Endometrial microvascular endothelial cells (primary cell): ENCODE measurements around the gene RAB31. TPM values are rescaled to one million over a fixed set of nuclear protein-coding genes. Genes with fewer than 3 reads are reported as not detected.
"Not testable (repeated sequence)": the region's sequence is repeated elsewhere in the genome, so short reads cannot be mapped to it uniquely, and the experiment has no call there.

Experiments used
- in situ Hi-C: cut with HindIII; loops from 2 replicates; pipeline ENCODE4 v1.10.0; 2017; ENCODE audit warnings: low sequenced_read_pairs, low pct_unique_long_range_greater_than_20kb; ENCODE audit errors: inconsistent ontology term
- total RNA-seq: library from RNA; depleted of rRNA; stranded (reverse); fragments of >200 nt; gene quantifications from one replicate; pipeline ENCODE4 v1.2.3, GENCODE V29; 2015; ENCODE audit errors: inconsistent ontology term

The RAB31 gene, protein sequence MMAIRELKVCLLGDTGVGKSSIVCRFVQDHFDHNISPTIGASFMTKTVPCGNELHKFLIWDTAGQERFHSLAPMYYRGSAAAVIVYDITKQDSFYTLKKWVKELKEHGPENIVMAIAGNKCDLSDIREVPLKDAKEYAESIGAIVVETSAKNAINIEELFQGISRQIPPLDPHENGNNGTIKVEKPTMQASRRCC
- total RNA-seq, result 17.2 TPM

DNA sequence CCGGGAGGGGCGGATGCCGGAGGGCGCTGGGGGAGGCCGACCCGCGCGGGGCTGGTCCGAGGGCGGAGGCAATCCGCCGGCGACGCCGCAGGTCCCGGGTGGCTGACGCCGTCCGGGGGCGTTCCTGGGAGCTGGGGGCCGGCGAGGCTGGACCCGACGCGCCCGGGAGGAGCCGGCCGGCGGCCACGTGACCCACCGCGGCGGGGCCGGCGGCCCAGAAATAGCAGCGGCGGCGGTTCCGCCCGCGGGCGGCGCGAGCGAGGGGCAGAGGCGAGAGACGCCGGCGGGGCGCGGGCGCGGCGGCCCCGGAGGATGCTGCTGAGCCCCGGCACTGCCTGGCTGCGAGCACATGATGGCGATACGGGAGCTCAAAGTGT, at the start of gene RAB31:
Gene RAB31, plus strand, starts transcription at position 245 of the 377 bp plus-strand sequence. Its CDS starts 105 bp downstream, at position 350.
- in situ Hi-C loops, result no loop called here

DNA sequence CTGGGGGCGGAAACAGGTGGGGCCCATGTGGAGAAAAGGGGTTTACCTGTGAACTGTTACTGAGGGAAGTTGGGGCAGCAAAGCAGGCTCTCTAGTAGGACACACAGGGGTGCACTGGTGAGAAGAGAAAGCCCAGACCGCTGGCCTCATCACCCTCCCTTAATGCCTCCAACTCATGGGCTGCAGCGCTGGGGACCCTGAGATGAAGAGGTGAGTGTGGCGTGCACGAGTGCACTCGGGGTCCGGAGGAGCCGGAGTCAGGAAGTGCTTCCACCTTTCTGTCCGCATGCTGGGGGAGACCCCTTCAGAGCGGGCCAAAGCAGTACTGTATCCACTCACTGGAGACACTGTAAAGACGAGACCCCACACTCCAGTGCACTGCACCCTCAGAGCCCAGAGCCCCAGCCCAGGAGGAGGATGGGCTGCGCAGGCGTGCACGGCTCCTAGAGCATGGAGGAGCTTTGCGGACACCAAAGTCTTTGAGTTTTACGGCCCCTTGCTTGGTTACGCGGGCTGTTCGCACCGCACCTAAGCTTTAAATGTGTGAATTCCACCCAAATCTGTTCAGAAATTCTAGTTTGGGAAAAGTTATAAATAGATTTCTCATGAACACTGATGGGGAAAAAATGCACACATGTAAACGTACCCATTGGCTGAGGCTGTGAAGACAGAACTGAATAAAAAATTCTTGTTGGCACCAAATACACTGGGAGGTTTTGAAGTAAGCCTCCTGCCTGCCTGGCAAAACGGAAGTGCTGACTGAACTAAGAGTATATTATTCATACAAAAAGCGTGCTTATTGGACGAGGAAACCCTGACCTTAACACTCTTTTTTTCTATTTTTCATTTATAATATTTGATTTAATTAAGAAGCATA, 48.4 kb upstream of the RAB31 start:
- in situ Hi-C loops, result no loop called here

DNA sequence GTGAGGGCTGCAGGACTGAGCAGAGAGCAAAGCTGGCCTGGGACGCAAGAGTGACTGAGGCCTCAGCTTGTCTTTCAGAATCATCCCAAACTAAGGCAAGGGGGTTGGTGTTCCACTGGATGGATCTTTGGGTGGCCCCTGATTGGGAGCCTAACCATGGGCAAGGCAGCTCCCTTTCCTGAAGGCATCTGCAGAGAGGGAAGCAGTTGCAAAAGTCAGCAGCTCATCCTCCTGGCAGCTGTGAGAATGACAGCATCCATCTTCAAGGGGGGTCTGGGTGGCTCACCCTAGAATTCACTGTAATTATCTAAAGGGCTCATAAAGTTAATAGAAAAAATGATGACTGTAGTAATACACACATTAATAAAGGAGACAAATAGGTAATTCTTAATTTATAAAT, 46.5 kb upstream of the RAB31 start:
- in situ Hi-C loops, result no loop called here

DNA sequence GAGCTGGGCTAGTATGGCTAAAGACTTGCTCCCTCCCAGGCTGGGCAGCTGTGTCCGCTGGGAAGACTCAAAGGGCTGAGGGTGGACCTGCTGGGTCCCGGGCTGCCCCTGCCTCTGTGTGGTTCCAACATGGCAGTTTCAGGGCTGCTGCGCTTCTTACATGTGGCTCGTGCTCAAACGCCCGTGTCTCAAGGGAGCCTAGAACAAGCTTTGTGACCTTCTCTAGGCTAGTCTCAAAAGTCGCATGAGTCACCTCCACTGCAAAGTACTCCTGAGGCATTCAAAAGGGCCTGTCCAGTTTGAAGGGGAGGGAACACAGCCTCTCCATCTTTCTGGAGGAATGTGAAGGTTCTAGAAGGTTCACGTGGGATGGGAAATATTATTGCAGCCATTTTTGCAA, 44.7 kb upstream of the RAB31 start:
- in situ Hi-C loops, result no loop called here

DNA sequence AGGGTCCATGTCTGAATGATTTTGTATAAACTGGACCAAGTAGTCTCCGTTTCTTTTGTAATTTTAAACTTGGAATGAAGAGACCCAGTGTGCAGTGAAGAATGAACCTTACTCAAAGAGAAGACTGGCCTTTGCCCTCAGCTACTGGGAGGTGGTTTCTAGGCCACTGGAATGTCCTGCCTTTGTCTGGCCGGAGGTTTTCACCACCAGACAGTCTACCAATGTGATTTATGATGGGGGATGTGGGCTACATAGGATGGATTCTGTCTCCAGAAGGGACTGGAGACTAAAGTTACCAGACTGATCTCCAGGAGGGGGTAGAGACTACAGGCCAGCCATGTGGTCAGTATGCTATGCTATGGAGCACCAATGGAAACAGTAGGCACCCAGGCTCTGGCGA, 42.8 kb upstream of the RAB31 start:
- in situ Hi-C loops, result no loop called here

DNA sequence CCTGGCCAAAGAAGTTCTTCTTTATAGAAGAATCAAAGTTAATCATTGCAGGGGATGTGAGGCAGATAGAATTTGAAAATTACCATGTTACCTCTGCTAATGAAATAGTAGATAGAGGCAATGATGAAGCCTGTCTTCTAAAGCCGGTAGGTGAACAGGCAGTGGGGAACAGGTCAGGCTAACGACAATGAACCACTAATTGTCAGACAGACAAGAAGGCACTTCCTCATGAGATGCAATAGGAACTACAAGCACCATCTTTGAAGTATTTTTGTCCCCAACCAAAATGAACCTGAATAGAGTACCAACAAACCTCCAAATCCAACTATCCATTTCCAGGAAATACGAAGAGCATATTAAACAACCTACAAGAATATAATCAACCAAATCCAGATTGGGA, 41.6 kb upstream of the RAB31 start:
- in situ Hi-C loops, result no loop called here

DNA sequence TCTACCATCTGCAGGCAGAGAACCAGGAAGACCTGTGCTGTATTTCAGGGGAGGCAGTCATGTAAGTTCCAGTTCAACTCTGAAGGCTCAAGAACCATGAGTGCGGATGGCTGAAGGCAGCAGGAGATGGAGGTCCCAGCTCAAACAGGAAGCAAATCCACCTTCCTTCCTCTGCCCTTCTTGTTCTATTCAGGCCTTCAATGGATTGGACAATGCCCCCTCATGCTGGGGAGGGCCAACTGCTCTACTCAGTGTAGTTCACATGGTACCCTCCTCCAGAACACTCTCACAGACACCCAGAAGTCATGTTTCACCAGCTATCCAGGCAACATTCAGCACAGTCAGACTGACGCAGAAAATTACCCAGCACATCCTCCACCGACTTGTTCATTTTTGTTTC, 39.1 kb upstream of the RAB31 start:
- in situ Hi-C loops, result no loop called here

DNA sequence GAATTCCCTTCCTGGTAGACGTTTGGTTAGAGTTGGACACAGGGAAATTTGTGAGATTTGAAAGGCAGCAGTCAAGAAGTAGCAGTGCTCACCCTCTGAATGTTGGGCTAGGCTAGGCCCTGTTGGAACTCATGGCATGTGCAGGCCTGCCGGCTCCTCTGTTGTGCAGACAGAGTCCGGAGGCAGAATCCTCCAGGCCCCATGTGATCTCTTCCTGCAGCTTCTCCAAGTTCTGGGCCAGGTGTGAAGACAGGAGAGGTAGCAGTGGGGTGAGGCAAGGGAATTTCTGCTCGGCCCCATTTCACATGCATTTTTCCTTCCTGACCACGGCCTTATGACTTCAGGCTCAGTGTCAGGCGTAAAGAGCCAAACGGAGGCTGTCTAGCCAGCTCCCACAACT, 36.9 kb upstream of the RAB31 start:
- in situ Hi-C loops, result no loop called here

DNA sequence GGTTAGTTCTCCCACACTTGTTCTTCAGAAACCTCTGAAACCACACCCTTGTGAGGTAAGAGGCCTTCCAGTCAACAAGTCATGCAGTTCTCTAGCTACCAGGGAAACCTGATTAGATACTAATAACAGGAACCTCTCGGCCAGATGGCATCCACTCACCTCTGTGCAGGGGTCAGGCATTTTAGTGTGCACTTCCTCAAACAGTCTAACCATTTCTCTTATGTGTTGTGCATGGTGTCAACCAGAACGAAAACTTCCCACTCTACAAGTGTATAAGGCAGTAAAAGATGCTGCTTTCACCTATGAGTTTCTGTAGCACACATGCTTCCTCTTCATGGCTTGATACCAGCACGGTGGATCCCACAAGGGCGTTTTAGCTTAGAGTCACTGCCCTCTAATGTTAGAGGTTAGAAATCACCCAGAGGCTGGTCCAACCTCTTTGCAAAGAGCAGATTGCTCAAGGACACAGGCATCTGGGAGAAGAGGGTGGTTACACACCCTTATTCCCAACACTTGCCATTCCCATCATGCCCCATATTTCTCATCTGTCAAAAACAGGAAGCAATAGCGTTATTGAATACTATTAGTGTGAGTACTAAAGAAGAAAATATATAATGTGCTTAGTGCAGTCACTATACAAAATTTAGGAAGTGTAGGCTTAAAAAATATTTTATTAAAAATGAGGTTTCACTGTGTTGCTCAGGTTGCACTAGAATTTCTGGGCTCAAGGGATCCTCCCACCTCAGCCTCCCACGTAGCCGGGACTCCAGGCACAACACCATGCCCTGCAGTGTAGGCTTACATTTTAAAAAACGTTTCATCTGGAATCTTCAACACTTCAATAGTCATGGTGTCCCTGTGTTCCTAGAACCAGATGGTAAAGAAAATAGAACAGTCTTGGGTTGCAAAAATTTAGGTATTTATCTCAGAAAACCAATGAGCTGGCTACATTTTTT, 34.5 kb upstream of the RAB31 start:
- in situ Hi-C loops, result no loop called here

DNA sequence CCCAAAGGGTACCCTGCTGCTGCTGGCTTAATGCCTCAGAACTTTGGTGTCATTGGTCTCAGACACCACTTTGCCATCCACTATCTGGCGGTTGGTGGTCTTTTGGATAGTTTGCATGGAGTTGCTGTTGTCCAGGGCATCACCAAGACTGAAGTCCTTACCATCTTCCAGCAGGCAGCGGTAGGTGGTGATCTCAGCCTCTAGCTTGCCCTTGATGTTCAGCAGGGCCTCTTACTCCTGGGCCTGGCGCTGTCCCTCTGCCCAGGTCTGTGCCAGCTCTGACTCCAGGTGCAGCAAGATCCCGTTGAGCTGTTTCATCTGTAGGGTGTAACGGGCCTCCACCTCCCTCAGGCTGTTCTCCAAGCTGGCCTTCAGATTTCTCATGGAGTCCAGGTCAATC, 29.9 kb upstream of the RAB31 start:
- in situ Hi-C loops, result not testable (repeated sequence)

DNA sequence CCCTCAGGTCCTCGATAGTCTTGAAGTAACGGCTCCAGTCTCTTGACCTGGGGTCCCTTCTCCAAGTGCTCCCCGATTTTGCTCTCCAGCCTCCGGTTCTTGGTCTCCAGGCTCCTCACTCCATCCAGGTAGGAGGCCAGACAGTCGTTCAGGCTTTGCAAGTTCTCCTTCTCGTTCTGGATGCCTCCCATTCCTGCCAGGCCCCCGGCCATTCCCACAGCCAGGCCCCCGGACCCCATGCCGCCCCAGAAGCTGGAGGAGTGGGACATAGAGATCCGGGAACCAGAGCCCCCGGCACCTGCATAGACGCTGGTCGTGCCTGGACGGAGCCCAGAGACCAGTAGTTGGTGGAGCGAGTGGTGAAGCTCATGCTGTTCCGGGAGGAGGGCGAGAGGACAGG, 29.0 kb upstream of the RAB31 start:
- in situ Hi-C loops, result no loop called here

DNA sequence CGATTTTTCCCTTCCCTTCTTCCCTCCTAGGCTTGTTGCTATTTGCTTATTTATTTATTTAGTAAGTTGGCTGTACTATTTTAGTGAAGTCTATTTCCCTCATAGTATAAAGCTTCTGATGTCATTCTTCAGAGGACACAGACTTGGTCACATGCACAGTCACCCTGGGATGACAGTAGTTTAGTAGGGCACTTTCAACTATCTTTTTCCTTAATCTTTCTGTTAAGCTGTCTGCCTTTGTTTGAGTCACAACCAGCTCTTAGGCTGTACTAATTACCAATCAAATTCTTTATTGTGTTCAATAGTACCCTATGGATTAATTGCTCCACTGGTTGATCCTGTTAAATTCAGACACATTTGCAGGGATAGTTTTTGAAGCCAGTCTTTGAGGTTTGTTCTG, 26.9 kb upstream of the RAB31 start:
- in situ Hi-C loops, result no loop called here

DNA sequence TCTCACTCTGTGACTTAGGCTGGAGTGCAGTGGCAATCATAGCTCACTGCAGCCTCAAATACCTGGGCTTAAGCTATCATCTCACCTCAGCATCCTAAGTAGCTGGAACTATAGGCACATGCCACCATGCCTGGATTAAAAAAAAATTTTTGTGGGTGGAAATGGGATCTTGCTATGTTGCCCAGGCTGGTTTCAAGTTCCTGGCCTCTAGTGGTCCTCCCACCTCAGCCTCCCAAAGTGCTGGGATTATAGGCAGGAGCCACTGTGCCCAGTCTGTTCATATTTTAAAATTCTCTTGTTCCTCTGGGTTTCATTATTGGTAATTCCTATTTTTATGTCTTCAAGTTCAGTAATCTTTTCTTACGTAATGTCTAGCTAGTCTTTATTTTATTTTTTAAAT, 25.5 kb upstream of the RAB31 start:
- in situ Hi-C loops, result no loop called here

DNA sequence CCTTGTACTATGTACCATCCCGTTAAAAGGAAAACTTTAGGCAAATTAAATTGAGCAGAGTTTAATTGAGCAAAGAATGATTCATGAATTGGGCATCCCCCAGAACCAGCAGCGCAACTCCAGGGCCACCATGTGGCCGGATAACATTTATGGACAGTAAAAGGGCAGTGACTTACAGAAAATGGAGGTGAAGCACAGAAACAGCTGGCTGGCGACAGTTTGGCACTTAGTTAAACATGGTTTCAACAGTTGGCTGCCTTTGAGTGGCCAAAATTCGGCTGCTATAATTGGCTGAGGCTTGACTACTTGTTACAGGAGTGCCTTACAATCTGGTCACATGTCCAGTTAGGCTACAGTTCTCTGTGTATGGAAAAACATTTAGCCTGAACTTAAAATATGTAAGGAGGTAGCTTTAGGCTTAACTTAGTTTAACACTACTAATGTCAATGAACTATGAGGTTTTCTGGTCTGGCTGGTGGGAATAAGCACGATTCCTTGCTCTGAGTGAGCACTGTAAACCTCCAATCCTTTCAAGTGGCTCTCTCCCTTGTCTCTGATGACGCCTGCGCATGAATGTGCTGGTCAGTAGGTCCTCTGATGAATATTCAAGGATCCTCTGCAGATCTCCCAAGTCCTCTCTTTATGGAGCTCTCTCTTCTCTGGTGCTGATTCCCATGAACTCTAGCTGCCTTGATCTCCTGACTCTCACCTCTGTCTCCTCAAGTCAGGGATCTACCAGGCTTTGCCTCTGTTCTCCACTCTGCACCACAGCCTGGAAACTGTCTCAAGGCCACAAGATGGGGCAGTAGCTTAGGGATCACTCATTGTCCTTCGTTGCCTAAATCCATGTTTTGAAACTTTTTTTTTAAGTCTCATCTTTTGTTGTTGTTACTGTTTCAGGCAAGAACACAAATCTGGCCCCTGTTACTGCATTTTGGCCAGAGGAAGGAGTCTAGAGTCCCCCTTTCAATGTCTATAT, 24.4 kb upstream of the RAB31 start:
- in situ Hi-C loops, result no loop called here

DNA sequence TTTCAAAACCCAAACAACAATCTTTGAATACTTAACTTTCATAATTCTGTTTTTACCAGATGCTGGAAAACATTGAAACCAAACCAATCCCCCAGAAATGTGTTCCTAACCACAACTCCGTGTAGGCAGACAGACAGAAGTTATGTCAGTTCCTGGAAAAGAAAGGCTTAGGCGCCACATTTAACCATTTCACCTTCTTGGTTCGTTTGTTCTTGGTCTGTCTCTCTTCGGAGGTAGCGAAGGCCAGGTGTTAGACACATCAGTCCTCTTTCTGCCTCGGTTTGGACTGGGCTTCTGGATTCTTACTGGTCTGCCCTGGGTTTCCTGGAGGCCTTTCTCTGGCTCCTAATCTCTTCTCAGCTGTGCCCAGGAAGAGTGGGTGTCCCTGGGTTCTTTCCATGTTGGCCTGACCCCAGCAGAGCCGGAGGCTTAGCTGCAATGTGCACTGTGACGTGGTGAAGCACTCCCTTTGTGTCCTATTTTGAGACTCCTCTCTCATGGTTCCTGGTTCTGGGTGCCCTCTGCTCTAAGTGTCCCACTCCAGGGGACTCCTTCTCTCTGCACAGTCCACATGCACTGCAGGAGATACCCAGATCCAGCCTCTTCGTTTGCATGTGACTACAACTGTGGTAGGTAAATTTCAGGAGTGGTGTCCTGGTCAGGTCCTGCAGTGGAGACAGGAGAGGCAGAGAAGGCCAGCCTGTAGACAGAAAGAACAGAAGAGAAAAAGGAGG, 23.1 kb upstream of the RAB31 start:
- in situ Hi-C loops, result no loop called here

DNA sequence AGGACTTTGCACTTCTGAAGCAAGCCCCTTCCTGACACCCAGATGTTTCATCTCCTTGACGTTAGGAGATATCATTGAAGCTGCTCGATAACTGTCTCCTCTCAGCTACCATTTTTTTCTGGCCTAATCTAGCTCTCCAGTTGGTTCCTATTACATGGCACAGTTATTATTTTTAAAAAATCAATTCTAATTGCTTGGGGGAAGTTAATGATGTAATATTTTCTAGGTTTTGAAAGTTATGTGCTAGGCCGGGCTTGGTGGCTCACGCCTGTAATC, 22.5 kb upstream of the RAB31 start:
- in situ Hi-C loops, result no loop called here

DNA sequence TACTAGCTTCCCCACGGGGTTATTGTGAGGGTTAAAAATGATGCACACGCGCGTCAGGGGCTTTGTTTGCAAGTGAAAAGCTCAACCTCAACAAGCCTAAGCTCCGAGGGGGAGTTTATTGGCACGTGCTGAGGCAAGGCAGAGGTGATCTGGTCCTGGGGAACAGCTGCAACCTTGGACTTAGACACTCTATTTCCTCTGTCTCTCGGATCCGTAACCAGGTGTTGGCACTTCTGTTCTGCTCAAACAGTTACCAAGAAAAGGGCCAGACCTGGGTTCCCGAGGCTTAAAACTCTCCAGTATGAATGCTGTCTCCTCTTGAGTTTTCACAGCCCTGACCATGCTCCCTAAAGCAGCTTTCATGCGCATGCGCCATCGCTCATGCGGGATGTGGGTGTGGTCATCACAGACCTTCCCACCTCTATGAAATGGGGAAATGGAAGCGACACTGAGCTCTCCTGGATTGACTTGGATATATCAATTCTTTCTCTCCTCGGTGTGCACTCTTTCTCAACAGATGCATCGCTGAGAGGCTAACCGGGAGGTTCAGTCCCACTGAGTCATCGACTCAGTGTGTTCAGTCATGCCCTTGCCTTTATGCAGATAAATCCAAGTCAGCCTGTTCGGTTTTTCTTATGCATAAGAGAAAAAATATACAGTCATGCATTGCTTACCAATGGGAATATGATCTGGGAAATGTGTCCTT, 19.9 kb upstream of the RAB31 start:
- in situ Hi-C loops, result no loop called here
